HepG2 (cell line): Measurements from ENCODE around the gene PSRC1. TPM values are rescaled to one million over a fixed set of nuclear protein-coding genes. Genes with fewer than 3 reads are reported as not detected.
A peak's percentile ranks its signal among the peaks of the same experiment; 100 is the strongest.

Source experiments
- BATF2 ChIP-seq: sonication (generic); formaldehyde crosslinking; IDR thresholded peaks from 2 replicates; pipeline ENCODE4 v1.8.0; 2022; ENCODE audit warnings: mild to moderate bottlenecking, missing genetic modification reagents, moderate library complexity
- GATA4 ChIP-seq: sonication (generic); IDR thresholded peaks from 2 replicates; pipeline ENCODE4 v1.6.1; 2016; ENCODE audit warnings: antibody characterized with exemption, low read depth, borderline replicate concordance
- HNRNPH1 ChIP-seq: fragments of 200-400 bp; formaldehyde crosslinking; optimal IDR thresholded peaks from 2 replicates; pipeline ENCODE3; 2017; ENCODE audit warnings: mild to moderate bottlenecking, low read depth, low read length
- HNRNPUL1 ChIP-seq: fragments of 200-400 bp; formaldehyde crosslinking; IDR thresholded peaks from 2 replicates; pipeline ENCODE4 v1.6.1; 2017; ENCODE audit warnings: low read depth, mild to moderate bottlenecking, low read length, moderate library complexity
- JUN ChIP-seq: sonication (generic); formaldehyde crosslinking; IDR thresholded peaks from 2 replicates; pipeline ENCODE4 v1.4.0; 2020; ENCODE audit warnings: mild to moderate bottlenecking, missing genetic modification reagents
- PAWR ChIP-seq: sonication (generic); formaldehyde crosslinking; IDR thresholded peaks from 2 replicates; pipeline ENCODE4 v1.4.0; 2020; ENCODE audit warnings: missing genetic modification reagents, mild to moderate bottlenecking, borderline replicate concordance
- SNAI1 ChIP-seq: sonication (generic); formaldehyde crosslinking; IDR thresholded peaks from 2 replicates; pipeline ENCODE4 v1.5.0; 2020; ENCODE audit warnings: mild to moderate bottlenecking, missing genetic modification reagents, borderline replicate concordance
- STAG1 ChIP-seq: sonication (generic); formaldehyde crosslinking; IDR thresholded peaks from 2 replicates; pipeline ENCODE4 v1.4.0; 2020; ENCODE audit warnings: missing genetic modification reagents
- ZNF138 ChIP-seq: sonication (generic); formaldehyde crosslinking; IDR thresholded peaks from 2 replicates; pipeline ENCODE4 v1.5.0; 2020; ENCODE audit warnings: mild to moderate bottlenecking, low read depth, missing genetic modification reagents
- ZNF143 ChIP-seq: sonication (generic); formaldehyde crosslinking; IDR thresholded peaks from 2 replicates; pipeline ENCODE4 v1.4.0; 2020; ENCODE audit warnings: missing genetic modification reagents
- ZNF17 ChIP-seq: sonication (generic); formaldehyde crosslinking; IDR thresholded peaks from 2 replicates; pipeline ENCODE4 v1.5.0; 2020; ENCODE audit warnings: mild to moderate bottlenecking, missing genetic modification reagents
- ZNF225 ChIP-seq: sonication (generic); formaldehyde crosslinking; IDR thresholded peaks from 2 replicates; pipeline ENCODE4 v1.4.0; 2020; ENCODE audit warnings: mild to moderate bottlenecking, missing genetic modification reagents
- polyA plus RNA-seq, 8 experiments: library from polyadenylated mRNA; depleted of rRNA in 3 of 8; stranded (reverse) in 7 of 8; unstranded in 1 of 8; fragments of >200 nt; fragmentation: Illumina TruSeq in 4 of 8; extraction: Trizol in 4 of 8; gene quantifications; 2 replicates each; pipeline versions ENCODE4 v1.2.1 to v1.2.3, GENCODE V29; 2011 to 2016; ENCODE audit warnings: low read depth in 4 of 8, missing spikeins in 1 of 8, mixed read lengths in 1 of 8; ENCODE audit not compliant: insufficient read depth in 1 of 8
- total RNA-seq, 5 experiments: library from RNA; depleted of rRNA; stranded (reverse); fragments of >200 nt; fragmentation: Illumina TruSeq; extraction: Trizol; gene quantifications; 2 replicates each; pipeline ENCODE4 v1.2.3, GENCODE V29; 2016; ENCODE audit warnings: low read depth in 1 of 5
- TF ChIP-seq, protein P1 (sequence below): sonication (generic); formaldehyde crosslinking; IDR thresholded peaks from one replicate; pipeline ENCODE4 v1.5.1; 2020; ENCODE audit warnings: mild to moderate bottlenecking, missing genetic modification reagents; ENCODE audit errors: not compliant biosample characterization
- TF ChIP-seq, protein P2 (sequence below): IDR thresholded peaks from 2 replicates; pipeline ENCODE4 v1.6.1; 2016; ENCODE audit warnings: low read depth, control low read depth
- TF ChIP-seq, protein P3 (sequence below): sonication (generic); formaldehyde crosslinking; IDR thresholded peaks from 2 replicates; pipeline ENCODE4 v1.4.0; 2020; ENCODE audit warnings: mild to moderate bottlenecking, missing genetic modification reagents

Gene PSRC1
- total and polyA plus RNA-seq, 2 of the 13 experiments (the other 11 are each of a cell fraction or from before 2014, with no cell fraction given), result 28.6 to 30.3 TPM

GRCh38 chr1:109299558-109300343 lies 16.8 kb upstream of the PSRC1 start (continued):
- TF ChIP-seq, protein P1, sequence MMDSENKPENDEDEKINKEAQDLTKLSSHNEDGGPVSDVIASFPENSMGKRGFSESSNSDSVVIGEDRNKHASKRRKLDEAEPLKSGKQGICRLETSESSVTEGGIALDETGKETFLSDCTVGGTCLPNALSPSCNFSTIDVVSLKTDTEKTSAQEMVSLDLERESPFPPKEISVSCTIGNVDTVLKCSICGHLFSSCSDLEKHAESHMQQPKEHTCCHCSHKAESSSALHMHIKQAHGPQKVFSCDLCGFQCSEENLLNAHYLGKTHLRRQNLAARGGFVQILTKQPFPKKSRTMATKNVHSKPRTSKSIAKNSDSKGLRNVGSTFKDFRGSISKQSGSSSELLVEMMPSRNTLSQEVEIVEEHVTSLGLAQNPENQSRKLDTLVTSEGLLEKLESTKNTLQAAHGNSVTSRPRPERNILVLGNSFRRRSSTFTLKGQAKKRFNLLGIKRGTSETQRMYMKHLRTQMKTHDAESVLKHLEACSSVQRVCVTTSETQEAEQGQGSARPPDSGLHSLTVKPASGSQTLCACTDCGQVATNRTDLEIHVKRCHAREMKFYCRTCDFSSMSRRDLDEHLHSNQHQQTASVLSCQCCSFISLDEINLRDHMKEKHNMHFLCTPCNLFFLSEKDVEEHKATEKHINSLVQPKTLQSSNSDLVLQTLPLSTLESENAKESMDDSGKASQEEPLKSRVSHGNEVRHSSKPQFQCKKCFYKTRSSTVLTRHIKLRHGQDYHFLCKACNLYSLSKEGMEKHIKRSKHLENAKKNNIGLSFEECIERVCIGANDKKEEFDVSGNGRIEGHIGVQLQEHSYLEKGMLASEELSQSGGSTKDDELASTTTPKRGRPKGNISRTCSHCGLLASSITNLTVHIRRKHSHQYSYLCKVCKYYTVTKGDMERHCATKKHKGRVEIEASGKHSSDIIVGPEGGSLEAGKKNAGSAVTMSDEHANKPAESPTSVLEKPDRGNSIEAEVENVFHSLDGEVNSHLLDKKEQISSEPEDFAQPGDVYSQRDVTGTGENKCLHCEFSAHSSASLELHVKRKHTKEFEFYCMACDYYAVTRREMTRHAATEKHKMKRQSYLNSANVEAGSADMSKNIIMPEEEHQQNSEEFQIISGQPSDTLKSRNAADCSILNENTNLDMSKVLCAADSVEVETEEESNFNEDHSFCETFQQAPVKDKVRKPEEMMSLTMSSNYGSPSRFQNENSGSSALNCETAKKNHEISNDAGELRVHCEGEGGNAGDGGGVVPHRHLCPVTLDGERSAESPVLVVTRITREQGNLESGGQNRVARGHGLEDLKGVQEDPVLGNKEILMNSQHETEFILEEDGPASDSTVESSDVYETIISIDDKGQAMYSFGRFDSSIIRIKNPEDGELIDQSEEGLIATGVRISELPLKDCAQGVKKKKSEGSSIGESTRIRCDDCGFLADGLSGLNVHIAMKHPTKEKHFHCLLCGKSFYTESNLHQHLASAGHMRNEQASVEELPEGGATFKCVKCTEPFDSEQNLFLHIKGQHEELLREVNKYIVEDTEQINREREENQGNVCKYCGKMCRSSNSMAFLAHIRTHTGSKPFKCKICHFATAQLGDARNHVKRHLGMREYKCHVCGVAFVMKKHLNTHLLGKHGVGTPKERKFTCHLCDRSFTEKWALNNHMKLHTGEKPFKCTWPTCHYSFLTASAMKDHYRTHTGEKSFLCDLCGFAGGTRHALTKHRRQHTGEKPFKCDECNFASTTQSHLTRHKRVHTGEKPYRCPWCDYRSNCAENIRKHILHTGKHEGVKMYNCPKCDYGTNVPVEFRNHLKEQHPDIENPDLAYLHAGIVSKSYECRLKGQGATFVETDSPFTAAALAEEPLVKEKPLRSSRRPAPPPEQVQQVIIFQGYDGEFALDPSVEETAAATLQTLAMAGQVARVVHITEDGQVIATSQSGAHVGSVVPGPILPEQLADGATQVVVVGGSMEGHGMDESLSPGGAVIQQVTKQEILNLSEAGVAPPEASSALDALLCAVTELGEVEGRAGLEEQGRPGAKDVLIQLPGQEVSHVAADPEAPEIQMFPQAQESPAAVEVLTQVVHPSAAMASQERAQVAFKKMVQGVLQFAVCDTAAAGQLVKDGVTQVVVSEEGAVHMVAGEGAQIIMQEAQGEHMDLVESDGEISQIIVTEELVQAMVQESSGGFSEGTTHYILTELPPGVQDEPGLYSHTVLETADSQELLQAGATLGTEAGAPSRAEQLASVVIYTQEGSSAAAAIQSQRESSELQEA, result no peak
- no peak for TF ChIP-seq HNRNPUL1
- TF ChIP-seq, protein P2, sequence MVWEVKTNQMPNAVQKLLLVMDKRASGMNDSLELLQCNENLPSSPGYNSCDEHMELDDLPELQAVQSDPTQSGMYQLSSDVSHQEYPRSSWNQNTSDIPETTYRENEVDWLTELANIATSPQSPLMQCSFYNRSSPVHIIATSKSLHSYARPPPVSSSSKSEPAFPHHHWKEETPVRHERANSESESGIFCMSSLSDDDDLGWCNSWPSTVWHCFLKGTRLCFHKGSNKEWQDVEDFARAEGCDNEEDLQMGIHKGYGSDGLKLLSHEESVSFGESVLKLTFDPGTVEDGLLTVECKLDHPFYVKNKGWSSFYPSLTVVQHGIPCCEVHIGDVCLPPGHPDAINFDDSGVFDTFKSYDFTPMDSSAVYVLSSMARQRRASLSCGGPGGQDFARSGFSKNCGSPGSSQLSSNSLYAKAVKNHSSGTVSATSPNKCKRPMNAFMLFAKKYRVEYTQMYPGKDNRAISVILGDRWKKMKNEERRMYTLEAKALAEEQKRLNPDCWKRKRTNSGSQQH (CRISPR knock-in tag), result no peak
- TF ChIP-seq PAWR (CRISPR knock-in tag), result no peak
- no peak for TF ChIP-seq ZNF225
- TF ChIP-seq STAG1 (CRISPR knock-in tag), result no peak
- no peak for TF ChIP-seq ZNF17 (CRISPR knock-in tag)
- TF ChIP-seq BATF2, result no peak
- no peak; the same call in 1 of the 2 replicates for TF ChIP-seq JUN (CRISPR knock-in tag)
- no peak for TF ChIP-seq ZNF138 (CRISPR knock-in tag)
- TF ChIP-seq, protein P3, sequence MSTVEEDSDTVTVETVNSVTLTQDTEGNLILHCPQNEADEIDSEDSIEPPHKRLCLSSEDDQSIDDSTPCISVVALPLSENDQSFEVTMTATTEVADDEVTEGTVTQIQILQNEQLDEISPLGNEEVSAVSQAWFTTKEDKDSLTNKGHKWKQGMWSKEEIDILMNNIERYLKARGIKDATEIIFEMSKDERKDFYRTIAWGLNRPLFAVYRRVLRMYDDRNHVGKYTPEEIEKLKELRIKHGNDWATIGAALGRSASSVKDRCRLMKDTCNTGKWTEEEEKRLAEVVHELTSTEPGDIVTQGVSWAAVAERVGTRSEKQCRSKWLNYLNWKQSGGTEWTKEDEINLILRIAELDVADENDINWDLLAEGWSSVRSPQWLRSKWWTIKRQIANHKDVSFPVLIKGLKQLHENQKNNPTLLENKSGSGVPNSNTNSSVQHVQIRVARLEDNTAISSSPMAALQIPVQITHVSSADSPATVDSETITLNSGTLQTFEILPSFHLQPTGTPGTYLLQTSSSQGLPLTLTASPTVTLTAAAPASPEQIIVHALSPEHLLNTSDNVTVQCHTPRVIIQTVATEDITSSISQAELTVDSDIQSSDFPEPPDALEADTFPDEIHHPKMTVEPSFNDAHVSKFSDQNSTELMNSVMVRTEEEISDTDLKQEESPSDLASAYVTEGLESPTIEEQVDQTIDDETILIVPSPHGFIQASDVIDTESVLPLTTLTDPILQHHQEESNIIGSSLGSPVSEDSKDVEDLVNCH (CRISPR knock-in tag), result no peak
- no peak for TF ChIP-seq HNRNPH1
- TF ChIP-seq SNAI1, result no peak; the same call in 1 of the 2 replicates
- 0 out of 2 replicates have a peak, but pooled peaks have one; percentile 18 for TF ChIP-seq GATA4
- TF ChIP-seq ZNF143 (CRISPR knock-in tag), result no peak
